ENCODE results near the gene GNG7.
"Not testable (repeated sequence)": the region's sequence is repeated elsewhere in the genome, so short reads cannot be mapped to it uniquely, and the experiment has no call there.

Gene GNG7

GRCh38 chr19:2495130-2495641 is 207.3 kb downstream of the GNG7 start:
- no peak for DNase-seq

GRCh38 chr19:2494447-2495129 is 207.9 kb downstream of the GNG7 start:
- DNase-seq: no peak

- no peak for DNase-seq
These were observed 208.4 kb downstream of the GNG7 start for GRCh38 chr19:2494084-2494446.

- not testable (repeated sequence) for DNase-seq
These were observed 209.0 kb downstream of the GNG7 start for GRCh38 chr19:2493448-2493847.

GRCh38 chr19:2492870-2493269 is 209.6 kb downstream of the GNG7 start:
- DNase-seq: no peak

GRCh38 chr19:2491130-2491801 is 211.2 kb downstream of the GNG7 start:
- peak; percentile 73 for DNase-seq

GRCh38 chr19:2490659-2491058 is 211.8 kb downstream of the GNG7 start:
- no peak for DNase-seq

GRCh38 chr19:2488942-2489731 is 213.4 kb downstream of the GNG7 start:
- no peak for DNase-seq

- no peak for DNase-seq
These were observed 214.0 kb downstream of the GNG7 start for GRCh38 chr19:2488405-2488941.

GRCh38 chr19:2487842-2488241 is 214.7 kb downstream of the GNG7 start:
- DNase-seq: no peak

- DNase-seq: no peak
These were observed 215.4 kb downstream of the GNG7 start for GRCh38 chr19:2487090-2487489.

- no peak for DNase-seq
These were observed 217.1 kb downstream of the GNG7 start for GRCh38 chr19:2485428-2485827.

- DNase-seq: no peak
These were observed 218.1 kb downstream of the GNG7 start for GRCh38 chr19:2484178-2484937.

- DNase-seq: no peak
These were observed 218.9 kb downstream of the GNG7 start for GRCh38 chr19:2483484-2484151.

- no peak for DNase-seq
These were observed 219.4 kb downstream of the GNG7 start for GRCh38 chr19:2483084-2483483.

GRCh38 chr19:2482354-2483038 is 220.0 kb downstream of the GNG7 start:
- DNase-seq: no peak

GRCh38 chr19:2481466-2481865 is 221.0 kb downstream of the GNG7 start:
- DNase-seq: no peak

- DNase-seq: no peak
These were observed 222.8 kb downstream of the GNG7 start for GRCh38 chr19:2479556-2480194.

- DNase-seq: no peak
These were observed 223.5 kb downstream of the GNG7 start for GRCh38 chr19:2478756-2479555.

GRCh38 chr19:2478278-2478755 is 224.2 kb downstream of the GNG7 start:
- DNase-seq: no peak

Measured in DMS79 (cell line).